Left ventricle myocardium inferior (tissue), 1 donor: ENCODE results near the gene NDUFA13. TPM values are rescaled to one million over a fixed set of nuclear protein-coding genes. Genes with fewer than 3 reads are reported as not detected.
A peak's percentile ranks its signal among the peaks of the same experiment; 100 is the strongest.
"Not testable (repeated sequence)": the region's sequence is repeated elsewhere in the genome, so short reads cannot be mapped to it uniquely, and the experiment has no call there.

Experiments used
- DNase-seq: peaks from one replicate; pipeline ENCODE4 v3.0.0-alpha.2; 2020
- H3K27ac ChIP-seq: fragments of 200-600 bp; replicated peaks from 2 replicates; pipeline ENCODE4 v1.8.0; 2021
- H3K27me3 ChIP-seq: fragments of 200-600 bp; 2 replicates; pipeline ENCODE4 v1.8.0; 2021; ENCODE audit warnings: low read depth
- H3K36me3 ChIP-seq: fragments of 200-600 bp; 2 replicates; pipeline ENCODE4 v1.8.0; 2021
- H3K4me1 ChIP-seq: fragments of 200-600 bp; 2 replicates; pipeline ENCODE4 v1.8.0; 2021
- H3K4me3 ChIP-seq: fragments of 200-600 bp; 2 replicates; pipeline ENCODE4 v1.8.0; 2021; ENCODE audit warnings: mild to moderate bottlenecking, moderate library complexity
- H3K9me3 ChIP-seq: fragments of 200-600 bp; replicated peaks from 2 replicates; pipeline ENCODE4 v1.8.0; 2021
- intact Hi-C: fragments of 100-400 bp; cut with micrococcal nuclease; formaldehyde crosslinking; loops from one replicate; pipeline ENCODE4 v1.11.0; 2022
- long read RNA-seq: library from polyadenylated mRNA; unstranded; transcript quantifications from one replicate; pipeline ENCODE4 v2.0.0, GENCODE V29; 2021
- total RNA-seq: library from RNA; stranded (reverse); fragmentation: NEBNext Ultra II Directional; extraction: Animal tissue kit (Norgen Biotek cat#: 25700); gene quantifications from one replicate; pipeline ENCODE4 v1.2.1, GENCODE V29; 2021
- TF ChIP-seq, protein P1 (sequence below): fragments of 200-600 bp; IDR thresholded peaks from 2 replicates; pipeline ENCODE4 v1.8.0; 2021; ENCODE audit warnings: antibody characterized with exemption, mild to moderate bottlenecking, borderline replicate concordance
- donor health status: DM: no; HTN: yes; CAD: no; lungs with severe emphysema.

Gene NDUFA13
- total RNA-seq = 1,029 TPM
- long read RNA-seq, transcript NDUFA13-204 (5 exons, 991 nt) = major isoform, 429 of 430 reads
- long read RNA-seq, partial matches to known transcripts = 0 of 430 reads
- long read RNA-seq, other reads (novel, unspliced or antisense) = 0 of 430 reads

DNA sequence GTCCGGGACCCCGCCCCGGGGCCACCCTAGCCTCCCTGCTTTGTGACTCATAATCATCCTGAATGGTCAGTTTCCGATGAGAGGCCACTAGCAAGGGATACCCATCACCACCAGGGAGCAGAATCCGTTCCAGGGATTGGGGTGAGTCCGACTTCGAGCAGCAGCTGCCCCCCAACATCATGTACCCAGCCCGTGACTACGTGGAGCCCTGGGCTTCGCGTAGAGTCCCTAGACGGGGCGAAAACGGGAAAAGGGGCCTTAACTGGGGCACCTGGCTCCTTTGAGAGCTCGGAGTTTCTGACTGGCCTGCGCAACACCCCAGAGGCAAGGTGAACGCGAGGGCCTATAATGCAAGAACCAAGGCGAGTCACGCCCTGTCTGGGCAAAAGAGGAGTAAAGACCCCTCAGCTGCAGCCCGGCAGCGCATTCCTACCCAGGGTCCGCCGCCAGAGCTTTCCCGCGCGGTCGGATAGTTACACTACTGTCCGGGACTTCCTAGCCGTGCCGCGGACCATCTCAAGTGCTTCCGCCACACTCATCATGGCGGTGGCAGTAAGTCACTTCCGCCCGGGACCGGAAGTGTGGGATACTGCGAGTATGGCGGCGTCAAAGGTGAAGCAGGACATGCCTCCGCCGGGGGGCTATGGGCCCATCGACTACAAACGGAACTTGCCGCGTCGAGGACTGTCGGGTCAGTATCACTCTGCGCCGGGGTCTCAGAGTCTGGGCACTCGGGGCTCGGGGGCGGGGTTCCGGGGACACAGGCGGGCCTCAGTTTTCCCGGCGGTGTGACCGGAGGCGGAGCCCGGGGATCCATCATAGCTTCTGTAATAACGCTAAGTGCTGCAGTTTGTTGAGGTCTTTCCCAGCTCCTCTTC lies at the start of gene NDUFA13:
TSS of gene NDUFA13 (plus strand) at position 584 of the 878 bp plus-strand sequence. CDS start at position 598, 14 bp downstream.
- DNase-seq = peak; percentile 94
- TF ChIP-seq, protein P1, sequence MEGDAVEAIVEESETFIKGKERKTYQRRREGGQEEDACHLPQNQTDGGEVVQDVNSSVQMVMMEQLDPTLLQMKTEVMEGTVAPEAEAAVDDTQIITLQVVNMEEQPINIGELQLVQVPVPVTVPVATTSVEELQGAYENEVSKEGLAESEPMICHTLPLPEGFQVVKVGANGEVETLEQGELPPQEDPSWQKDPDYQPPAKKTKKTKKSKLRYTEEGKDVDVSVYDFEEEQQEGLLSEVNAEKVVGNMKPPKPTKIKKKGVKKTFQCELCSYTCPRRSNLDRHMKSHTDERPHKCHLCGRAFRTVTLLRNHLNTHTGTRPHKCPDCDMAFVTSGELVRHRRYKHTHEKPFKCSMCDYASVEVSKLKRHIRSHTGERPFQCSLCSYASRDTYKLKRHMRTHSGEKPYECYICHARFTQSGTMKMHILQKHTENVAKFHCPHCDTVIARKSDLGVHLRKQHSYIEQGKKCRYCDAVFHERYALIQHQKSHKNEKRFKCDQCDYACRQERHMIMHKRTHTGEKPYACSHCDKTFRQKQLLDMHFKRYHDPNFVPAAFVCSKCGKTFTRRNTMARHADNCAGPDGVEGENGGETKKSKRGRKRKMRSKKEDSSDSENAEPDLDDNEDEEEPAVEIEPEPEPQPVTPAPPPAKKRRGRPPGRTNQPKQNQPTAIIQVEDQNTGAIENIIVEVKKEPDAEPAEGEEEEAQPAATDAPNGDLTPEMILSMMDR = peak; percentile 8
- Histone ChIP-seq H3K9me3 (peaks cover 10% of the 10 kb centered on the region), H3K27ac (peak within 1 kb of the TSS; percentile 92), H3K36me3 (peaks cover 18% of the 10 kb centered on the region), H3K4me1 (peaks cover 61% of the 10 kb centered on the region), H3K27me3 (no peaks in the 10 kb centered on the region), H3K4me3 (peak within 1 kb of the TSS; percentile 79)
- intact Hi-C loops = no loop called here

DNA sequence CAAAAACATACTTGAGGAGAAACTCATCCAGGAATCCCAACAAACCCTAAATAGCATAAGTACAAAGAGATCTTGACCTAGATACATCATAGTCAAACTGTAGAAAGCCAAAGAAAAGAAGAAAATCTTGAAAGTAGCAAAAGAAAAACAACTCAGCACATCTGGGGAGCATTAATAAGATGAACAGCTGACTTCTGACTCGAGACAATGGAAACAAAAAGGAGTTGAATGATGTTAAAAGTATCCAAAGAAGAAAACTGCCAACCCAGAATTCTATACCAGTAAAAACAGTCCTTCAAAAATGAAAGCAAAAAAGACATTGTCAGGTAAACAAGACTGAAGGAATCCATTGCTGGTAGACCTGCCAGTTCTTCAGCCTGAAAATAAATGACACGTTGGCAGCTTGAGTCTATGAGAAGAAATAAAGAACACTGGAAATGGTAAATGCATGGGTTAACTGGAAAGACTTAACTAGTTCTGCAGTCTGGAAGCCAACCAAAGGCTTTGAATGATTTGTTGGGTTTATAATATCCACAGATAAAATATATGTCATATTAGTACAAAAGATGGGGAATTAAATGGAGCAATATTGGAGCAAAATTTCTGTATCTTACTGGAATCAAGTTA lies 47.5 kb upstream of the NDUFA13 start:
- Histone ChIP-seq H3K4me3 (no peak overlapping the region), H3K4me1 (peaks cover 32% of the 10 kb centered on the region), H3K27ac (no peak overlapping the region), H3K9me3 (peaks cover 30% of the 10 kb centered on the region), H3K27me3 (no peaks in the 10 kb centered on the region), H3K36me3 (peaks cover 43% of the 10 kb centered on the region)
- TF ChIP-seq, protein P1 = no peak
- intact Hi-C loops = no loop called here
- DNase-seq = no peak

DNA sequence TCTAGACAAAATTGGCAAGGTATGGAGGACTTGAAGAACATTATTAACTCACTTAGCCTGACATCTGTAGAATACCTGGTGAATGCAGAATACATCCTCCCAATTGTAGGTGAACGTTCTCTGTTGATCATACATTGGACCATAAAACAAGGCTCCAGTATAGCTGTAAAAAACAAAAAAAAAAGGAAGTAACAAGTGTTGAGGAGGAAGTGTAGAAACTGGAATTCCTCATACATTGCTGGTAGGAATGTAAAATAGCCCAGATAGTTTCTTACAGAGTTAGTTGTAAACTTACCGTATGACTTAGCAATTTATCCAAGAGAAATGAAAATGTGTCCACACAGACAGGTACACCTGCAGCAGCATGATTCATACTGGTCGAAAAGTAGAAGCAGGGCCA lies 45.4 kb upstream of the NDUFA13 start:
- peaks cover 47% of the 10 kb centered on the region for H3K36me3 ChIP-seq
- H3K4me3 ChIP-seq = no peak overlapping the region
- H3K4me1 ChIP-seq = peaks cover 36% of the 10 kb centered on the region
- no peaks in the 10 kb centered on the region for H3K27me3 ChIP-seq
- peaks cover 30% of the 10 kb centered on the region for H3K9me3 ChIP-seq
- no peak overlapping the region for H3K27ac ChIP-seq
- no peak for DNase-seq
- TF ChIP-seq, protein P1 = no peak
- intact Hi-C loops = no loop called here

DNA sequence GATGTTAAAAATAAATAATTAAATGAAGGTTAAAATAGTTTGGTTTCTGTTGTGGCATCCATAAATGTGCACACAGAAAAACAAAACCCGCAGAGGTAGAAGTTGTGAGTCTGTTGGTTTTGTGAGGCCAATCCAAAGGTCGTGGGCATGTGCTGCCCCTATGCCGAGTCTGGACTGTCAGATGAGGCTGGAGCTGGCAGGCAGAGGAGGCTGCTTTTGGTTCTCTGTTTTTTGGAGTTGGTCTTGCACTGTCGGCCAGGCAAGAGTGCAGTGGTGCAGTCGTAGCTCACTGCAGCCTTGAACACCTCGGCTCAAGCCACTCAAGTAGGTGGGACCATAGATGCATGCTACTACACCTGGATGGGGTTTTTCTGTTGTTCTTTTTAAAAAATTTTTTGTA lies 44.3 kb upstream of the NDUFA13 start:
- no peak for DNase-seq
- Histone ChIP-seq H3K9me3 (peaks cover 30% of the 10 kb centered on the region), H3K4me1 (peaks cover 47% of the 10 kb centered on the region), H3K36me3 (peaks cover 36% of the 10 kb centered on the region), H3K27ac (no peak overlapping the region), H3K27me3 (no peaks in the 10 kb centered on the region), H3K4me3 (no peak overlapping the region)
- intact Hi-C loops = no loop called here
- TF ChIP-seq, protein P1 = no peak

DNA sequence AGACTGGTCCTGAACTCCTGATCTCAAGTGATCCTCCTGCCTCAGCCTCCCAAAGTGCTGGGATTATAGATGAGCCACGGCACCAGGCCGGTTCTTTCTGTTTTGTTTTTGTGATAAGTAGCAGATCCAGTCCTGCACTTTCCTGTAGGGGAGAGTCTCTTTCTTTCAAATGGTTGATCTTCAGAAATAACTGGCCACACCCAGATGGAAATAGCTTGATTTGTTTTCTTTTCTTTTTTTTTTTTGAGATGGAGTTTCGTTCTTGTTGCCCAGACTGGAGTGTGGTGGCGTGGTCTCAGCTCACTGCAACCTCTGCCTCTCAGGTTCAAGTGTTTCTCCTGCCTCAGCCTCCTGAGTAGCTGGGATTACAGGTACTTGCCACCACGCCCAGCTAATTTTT lies 43.9 kb upstream of the NDUFA13 start:
- DNase-seq, intact Hi-C loops, H3K27ac ChIP-seq, H3K4me3 ChIP-seq, H3K27me3 ChIP-seq: not testable (repeated sequence)
- Histone ChIP-seq H3K36me3 (peaks cover 32% of the 10 kb centered on the region), H3K9me3 (peaks cover 26% of the 10 kb centered on the region), H3K4me1 (peaks cover 49% of the 10 kb centered on the region)
